Breast epithelium (tissue), 4 donors: ENCODE measurements around the gene TNK1. TPM values are rescaled to one million over a fixed set of nuclear protein-coding genes. Genes with fewer than 3 reads are reported as not detected.
"Not testable (repeated sequence)": the region's sequence is repeated elsewhere in the genome, so short reads cannot be mapped to it uniquely, and the experiment has no call there.

Experiments used
- DNase-seq, 2 donors: peaks; one replicate each; pipeline ENCODE4 v3.0.0-alpha.2; 2019; ENCODE audit warnings: low spot score in 2 of 2
- H3K27ac ChIP-seq, 2 donors: fragments of 200-600 bp; sonication (generic) in 1 of 2; one replicate each; pipeline ENCODE4 v1.5.1; 2016 to 2019; ENCODE audit warnings: mild to moderate bottlenecking in 1 of 2
- H3K27me3 ChIP-seq, 2 donors: fragments of 200-600 bp; sonication (generic) in 1 of 2; one replicate each; pipeline versions ENCODE4 v1.5.1 to v1.6.0; 2017 to 2019; ENCODE audit warnings: control low read depth in 1 of 2, mild to moderate bottlenecking in 1 of 2
- H3K36me3 ChIP-seq: fragments of 200-600 bp; one replicate; pipeline ENCODE4 v1.5.1; 2019
- H3K4me1 ChIP-seq, 2 donors: fragments of 200-600 bp; sonication (generic); one replicate each; pipeline ENCODE4 v1.5.1; 2016 to 2019; ENCODE audit warnings: control low read depth in 1 of 2
- H3K4me3 ChIP-seq, 3 donors: fragments of 200-600 bp; sonication (generic); 1 replicate in 2 of 3; 2 replicates in 1 of 3; pipeline ENCODE4 v1.5.1; 2016 to 2019; ENCODE audit warnings: mild to moderate bottlenecking in 3 of 3, moderate library complexity in 2 of 3
- H3K9me3 ChIP-seq, 2 donors: fragments of 200-600 bp; sonication (generic) in 1 of 2; one replicate each; pipeline ENCODE4 v1.5.1; 2016 to 2019; ENCODE audit warnings: control low read depth in 1 of 2
- POLR2A ChIP-seq: fragments of 450-650 bp; IDR thresholded peaks from one replicate; pipeline ENCODE4 v1.6.1; 2016; ENCODE audit warnings: antibody characterized with exemption, mild to moderate bottlenecking, moderate library complexity
- POLR2AphosphoS5 ChIP-seq, 3 donors: sonication (generic); formaldehyde crosslinking; IDR thresholded peaks; one replicate each; pipeline ENCODE4 v1.6.1; 2017; ENCODE audit warnings: antibody characterized with exemption in 3 of 3
- intact Hi-C: fragments of 100-400 bp; cut with DNase I; formaldehyde crosslinking; loops from one replicate; pipeline ENCODE4 v1.15.1; 2023; ENCODE audit warnings: low total_unique reads
- total RNA-seq, 3 donors: library from RNA; depleted of rRNA; stranded (reverse); fragments of >200 nt; gene quantifications; one replicate each; pipeline ENCODE4 v1.1.0, GENCODE V29; 2016
- TF ChIP-seq, protein P1 (sequence below), 3 donors: fragments of 450-650 bp; IDR thresholded peaks; one replicate each; pipeline ENCODE4 v1.5.1; 2016 to 2017; ENCODE audit warnings: antibody characterized with exemption in 3 of 3, mild to moderate bottlenecking in 3 of 3, moderate library complexity in 3 of 3

TNK1 gene
- total RNA-seq, 3 donors from 2014 or later, result 1.1 to 22.1 (median 14.4) TPM

DNA sequence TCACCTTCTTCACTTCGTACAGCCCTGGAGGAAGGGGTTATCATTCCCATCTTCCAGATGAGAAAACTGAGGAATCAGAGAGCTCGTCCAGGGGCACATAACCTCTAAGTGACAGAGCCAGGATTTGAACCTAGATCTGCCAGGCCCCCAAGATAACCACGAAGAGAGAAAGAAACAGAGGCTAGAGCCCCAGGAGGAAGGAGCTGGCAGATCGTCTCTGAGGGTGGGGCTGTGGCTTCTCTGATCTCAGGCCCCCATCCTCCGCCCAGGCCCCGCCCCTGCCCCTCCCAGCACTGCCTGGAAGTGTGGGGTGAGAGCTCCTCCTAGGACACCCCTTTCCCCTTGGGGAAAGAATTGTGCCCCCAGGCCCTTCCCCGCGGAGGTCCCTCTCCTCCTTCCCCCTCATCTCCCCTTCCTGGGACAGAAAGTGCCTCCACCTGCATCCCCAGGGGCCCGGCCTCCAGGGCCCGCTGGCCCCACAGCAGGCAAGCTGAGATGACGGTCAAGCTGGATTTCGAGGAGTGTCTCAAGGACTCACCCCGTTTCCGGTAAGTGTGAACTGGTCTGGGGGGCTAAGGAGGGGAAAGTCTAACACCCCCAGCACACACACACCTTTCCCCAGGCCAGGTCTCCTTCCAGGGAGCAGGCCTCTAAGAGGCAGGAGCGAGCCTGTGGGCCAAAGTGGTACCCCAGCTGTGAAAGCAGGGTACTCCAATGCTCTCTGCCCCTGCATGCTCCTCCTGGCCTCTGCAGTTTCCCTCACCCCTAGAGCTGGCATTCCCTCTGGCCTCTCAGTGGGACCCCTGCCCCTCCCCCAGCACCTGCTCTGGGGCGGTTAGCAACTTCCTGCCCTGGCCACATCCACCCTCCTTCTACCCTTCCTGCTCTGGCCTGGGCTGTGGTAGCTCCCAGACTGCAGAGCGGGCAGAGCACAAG, 44.4 kb upstream of the TNK1 start, which contains the start of gene ACAP1:
TSS of gene ACAP1 (plus strand) at position 290 of the 936 bp plus-strand sequence. CDS start at position 496, 206 bp downstream.
- Histone ChIP-seq H3K27ac (no peak within 1 kb of the TSS), H3K27me3 (peaks cover 0 to 28% of the 10 kb centered on the region in 2 donors), H3K4me1 (no peaks in the 10 kb centered on the region), H3K36me3 (no peaks in the 10 kb centered on the region), H3K9me3 (no peaks in the 10 kb centered on the region), H3K4me3 (peak within 1 kb of the TSS; percentile 3 to 26 (median 7))
- TF ChIP-seq POLR2AphosphoS5 (IDR thresholded peaks at IDR 0.05) (no peak), POLR2A (no peak)
- TF ChIP-seq, protein P1, sequence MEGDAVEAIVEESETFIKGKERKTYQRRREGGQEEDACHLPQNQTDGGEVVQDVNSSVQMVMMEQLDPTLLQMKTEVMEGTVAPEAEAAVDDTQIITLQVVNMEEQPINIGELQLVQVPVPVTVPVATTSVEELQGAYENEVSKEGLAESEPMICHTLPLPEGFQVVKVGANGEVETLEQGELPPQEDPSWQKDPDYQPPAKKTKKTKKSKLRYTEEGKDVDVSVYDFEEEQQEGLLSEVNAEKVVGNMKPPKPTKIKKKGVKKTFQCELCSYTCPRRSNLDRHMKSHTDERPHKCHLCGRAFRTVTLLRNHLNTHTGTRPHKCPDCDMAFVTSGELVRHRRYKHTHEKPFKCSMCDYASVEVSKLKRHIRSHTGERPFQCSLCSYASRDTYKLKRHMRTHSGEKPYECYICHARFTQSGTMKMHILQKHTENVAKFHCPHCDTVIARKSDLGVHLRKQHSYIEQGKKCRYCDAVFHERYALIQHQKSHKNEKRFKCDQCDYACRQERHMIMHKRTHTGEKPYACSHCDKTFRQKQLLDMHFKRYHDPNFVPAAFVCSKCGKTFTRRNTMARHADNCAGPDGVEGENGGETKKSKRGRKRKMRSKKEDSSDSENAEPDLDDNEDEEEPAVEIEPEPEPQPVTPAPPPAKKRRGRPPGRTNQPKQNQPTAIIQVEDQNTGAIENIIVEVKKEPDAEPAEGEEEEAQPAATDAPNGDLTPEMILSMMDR (IDR thresholded peaks at IDR 0.05), result no peak
- DNase-seq, result no peak
- intact Hi-C loops, result no loop called here

DNA sequence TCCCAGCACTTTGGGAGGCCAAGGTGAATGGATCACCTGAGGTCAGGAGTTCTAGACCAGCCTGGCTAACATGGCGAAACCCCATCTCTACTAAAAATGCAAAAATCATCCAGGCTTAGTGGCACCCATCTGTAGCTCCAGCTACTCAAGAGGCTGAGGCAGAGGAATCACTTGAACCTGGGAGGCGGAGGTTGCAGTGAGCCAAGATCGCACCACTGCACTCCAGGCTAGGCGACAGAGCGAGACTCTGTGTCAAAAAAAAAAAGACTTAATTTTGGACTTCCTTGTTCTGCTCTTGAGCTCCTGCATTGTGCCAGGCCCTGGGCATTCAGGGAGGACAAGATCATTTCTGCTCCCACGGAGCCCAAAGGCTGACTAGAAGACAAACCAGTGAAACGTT, 43.3 kb upstream of the TNK1 start:
- H3K36me3 ChIP-seq, H3K4me1 ChIP-seq, H3K4me3 ChIP-seq, DNase-seq, H3K27ac ChIP-seq, H3K9me3 ChIP-seq, intact Hi-C loops: not testable (repeated sequence)
- peaks cover 5 to 38% of the 10 kb centered on the region in 2 donors for H3K27me3 ChIP-seq

DNA sequence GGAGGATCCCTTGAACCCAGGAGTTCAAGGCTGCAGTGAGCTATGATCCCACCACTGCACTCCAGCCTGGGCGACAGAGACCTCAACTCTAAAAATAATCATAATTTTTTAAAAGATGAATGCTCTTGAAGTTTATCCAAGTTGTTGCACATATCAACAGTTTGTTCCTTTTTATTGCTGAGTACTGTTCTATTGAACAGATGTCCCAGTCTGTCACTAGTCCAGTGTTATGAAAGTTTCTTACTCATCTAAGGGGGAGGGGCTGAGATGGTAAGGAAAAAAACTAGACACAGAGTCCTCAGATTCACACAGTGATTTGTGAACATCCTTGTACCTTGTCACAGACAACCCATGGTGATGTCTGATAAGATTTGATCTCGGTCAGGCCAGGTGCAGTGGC, 40.7 kb upstream of the TNK1 start:
- no peak for DNase-seq
- Histone ChIP-seq H3K36me3 (no peaks in the 10 kb centered on the region), H3K27me3 (peaks cover 5 to 38% of the 10 kb centered on the region in 2 donors), H3K4me3 (no peak overlapping the region), H3K27ac (no peak overlapping the region), H3K9me3 (no peaks in the 10 kb centered on the region), H3K4me1 (no peaks in the 10 kb centered on the region)
- intact Hi-C loops, result no loop called here
- TF ChIP-seq POLR2AphosphoS5 (IDR thresholded peaks at IDR 0.05) (no peak), POLR2A (no peak)
- TF ChIP-seq, protein P1 (IDR thresholded peaks at IDR 0.05), result no peak

DNA sequence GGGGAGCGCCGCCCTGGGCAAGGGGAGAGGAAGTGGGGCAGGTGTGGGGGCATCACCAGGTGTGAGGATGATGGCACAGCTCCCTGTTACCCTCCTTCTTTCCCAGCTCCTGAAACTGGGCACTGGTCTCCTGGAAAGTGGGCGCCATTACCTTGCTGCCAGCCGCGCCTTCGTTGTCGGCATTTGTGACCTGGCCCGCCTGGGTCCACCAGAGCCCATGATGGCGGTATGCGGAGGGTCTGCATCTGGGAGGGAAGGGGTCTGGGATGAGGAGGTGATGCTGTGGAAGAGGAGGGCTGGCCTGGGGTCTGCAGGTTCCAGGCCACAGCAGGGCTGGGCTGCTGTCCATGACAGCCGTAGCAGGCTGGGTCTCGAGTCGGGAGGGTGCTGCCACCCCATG, 39.0 kb upstream of the TNK1 start:
- no peak overlapping the region for H3K27ac ChIP-seq
- no peaks in the 10 kb centered on the region for H3K4me1 ChIP-seq
- H3K4me3 ChIP-seq, result no peak overlapping the region
- no peak for DNase-seq
- H3K9me3 ChIP-seq, result no peaks in the 10 kb centered on the region
- no peak for TF ChIP-seq POLR2AphosphoS5 (IDR thresholded peaks at IDR 0.05)
- TF ChIP-seq POLR2A, result no peak
- TF ChIP-seq, protein P1 (IDR thresholded peaks at IDR 0.05), result no peak
- intact Hi-C loops, result no loop called here
- H3K27me3 ChIP-seq, result peaks cover 5 to 36% of the 10 kb centered on the region in 2 donors
- no peaks in the 10 kb centered on the region for H3K36me3 ChIP-seq

DNA sequence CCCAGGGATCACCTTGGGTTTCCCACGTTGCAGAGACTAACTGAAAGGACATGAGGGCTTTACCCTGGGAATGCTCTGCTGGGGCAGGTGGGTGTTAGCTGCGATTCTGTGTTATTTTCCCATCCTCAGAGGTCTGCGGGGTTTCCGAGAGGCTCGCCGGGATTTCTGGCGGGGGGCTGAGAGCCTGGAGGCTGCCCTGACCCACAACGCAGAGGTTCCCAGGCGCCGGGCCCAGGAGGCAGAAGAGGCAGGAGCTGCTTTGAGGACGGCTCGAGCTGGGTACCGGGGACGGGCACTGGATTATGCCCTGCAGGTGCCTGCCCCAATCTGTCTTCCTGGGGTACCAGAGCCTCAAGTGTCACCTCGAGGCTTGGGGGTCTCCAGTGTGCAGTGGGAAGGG, 37.6 kb upstream of the TNK1 start:
- DNase-seq, result no peak
- peaks cover 5 to 34% of the 10 kb centered on the region in 2 donors for H3K27me3 ChIP-seq
- no peaks in the 10 kb centered on the region for H3K36me3 ChIP-seq
- no peaks in the 10 kb centered on the region for H3K9me3 ChIP-seq
- H3K27ac ChIP-seq, result no peak overlapping the region
- intact Hi-C loops, result no loop called here
- TF ChIP-seq POLR2A (no peak), POLR2AphosphoS5 (IDR thresholded peaks at IDR 0.05) (no peak)
- TF ChIP-seq, protein P1 (IDR thresholded peaks at IDR 0.05), result no peak
- no peak overlapping the region for H3K4me3 ChIP-seq
- no peaks in the 10 kb centered on the region for H3K4me1 ChIP-seq
